Esophagus muscularis mucosa (tissue), 3 donors: ENCODE results near the gene KRT33A.

Experiments used
- EP300 ChIP-seq: sonication (generic); formaldehyde crosslinking; IDR thresholded peaks from one replicate; pipeline ENCODE4 v1.6.1; 2017; ENCODE audit warnings: antibody characterized with exemption
- TF ChIP-seq, protein P1 (sequence below), 3 experiments: fragments of 200-600 bp in 2 of 3; fragments of 450-650 bp in 1 of 3; sonication (generic) in 2 of 3; IDR thresholded peaks; one replicate each; pipeline ENCODE4 v1.5.1; 2017 to 2019; ENCODE audit warnings: antibody characterized with exemption in 3 of 3, mild to moderate bottlenecking in 2 of 3, moderate library complexity in 1 of 3

DNA sequence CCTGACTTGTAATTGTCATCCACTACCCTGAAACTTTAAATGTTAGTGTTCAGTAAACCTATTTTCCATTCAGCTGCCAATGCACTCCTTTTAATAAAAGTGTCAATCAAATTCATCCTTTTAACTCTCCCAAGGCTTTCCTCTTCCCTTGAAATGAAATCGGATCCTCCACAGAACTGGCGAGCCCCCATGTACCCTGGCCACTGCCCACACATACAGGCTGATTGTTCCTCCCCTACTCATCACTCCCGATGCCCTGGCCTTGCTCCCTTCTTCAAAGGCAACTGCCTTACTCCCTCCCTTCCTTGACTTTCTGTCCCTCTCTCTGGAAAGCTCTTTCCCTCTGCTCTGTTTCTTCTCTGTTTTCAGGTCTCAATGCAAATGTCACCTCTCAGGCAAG is 7.6 kb downstream of the KRT33A start:
- TF ChIP-seq, protein P1, sequence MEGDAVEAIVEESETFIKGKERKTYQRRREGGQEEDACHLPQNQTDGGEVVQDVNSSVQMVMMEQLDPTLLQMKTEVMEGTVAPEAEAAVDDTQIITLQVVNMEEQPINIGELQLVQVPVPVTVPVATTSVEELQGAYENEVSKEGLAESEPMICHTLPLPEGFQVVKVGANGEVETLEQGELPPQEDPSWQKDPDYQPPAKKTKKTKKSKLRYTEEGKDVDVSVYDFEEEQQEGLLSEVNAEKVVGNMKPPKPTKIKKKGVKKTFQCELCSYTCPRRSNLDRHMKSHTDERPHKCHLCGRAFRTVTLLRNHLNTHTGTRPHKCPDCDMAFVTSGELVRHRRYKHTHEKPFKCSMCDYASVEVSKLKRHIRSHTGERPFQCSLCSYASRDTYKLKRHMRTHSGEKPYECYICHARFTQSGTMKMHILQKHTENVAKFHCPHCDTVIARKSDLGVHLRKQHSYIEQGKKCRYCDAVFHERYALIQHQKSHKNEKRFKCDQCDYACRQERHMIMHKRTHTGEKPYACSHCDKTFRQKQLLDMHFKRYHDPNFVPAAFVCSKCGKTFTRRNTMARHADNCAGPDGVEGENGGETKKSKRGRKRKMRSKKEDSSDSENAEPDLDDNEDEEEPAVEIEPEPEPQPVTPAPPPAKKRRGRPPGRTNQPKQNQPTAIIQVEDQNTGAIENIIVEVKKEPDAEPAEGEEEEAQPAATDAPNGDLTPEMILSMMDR (IDR thresholded peaks at IDR 0.05): no peak
- no peak for TF ChIP-seq EP300
